Measurements from ENCODE around the gene PPP3R1. TPM values are rescaled to one million over a fixed set of nuclear protein-coding genes. Genes with fewer than 3 reads are reported as not detected.
A peak's percentile ranks its signal among the peaks of the same experiment; 100 is the strongest.

The PPP3R1 gene
- total RNA-seq, 1 donor from 2014 or later = 72.3 TPM

DNA sequence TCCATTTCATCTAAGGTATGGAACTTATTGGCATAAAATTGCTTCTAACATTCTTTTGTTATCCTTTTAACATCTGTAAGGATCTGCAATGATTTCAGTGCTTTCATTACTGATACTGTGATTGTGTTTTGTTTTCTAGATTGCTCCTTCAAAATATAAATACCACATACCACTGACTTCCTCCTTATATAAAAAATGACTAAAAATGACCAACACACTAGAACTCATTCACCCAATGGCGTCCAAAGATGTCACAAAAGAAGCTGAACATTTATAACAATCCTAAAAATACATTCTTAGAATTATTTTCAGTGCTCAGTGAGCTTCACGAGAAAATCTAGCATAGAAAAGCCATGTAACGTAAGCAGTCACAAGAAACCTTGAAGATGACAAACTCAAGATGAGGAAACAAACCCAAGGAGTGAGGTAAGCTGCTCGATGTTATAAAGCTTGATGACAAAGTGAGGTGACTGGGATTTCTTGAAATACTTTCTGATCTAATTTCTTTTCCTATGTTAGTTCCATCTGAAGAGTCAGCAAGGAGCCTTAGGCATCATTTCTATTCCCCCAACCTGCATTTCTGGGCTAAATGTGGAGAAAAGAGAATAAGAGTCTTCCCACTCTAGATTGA is 52.1 kb downstream of the PPP3R1 start:
- Mint-ChIP-seq H3K4me1 (ENCODE audit: low read depth) (peaks cover 17% of the 10 kb centered on the region), H3K4me3 (ENCODE audit: unreplicated experiment) (no peak overlapping the region), H3K27me3 (ENCODE audit: low read depth) (no peaks in the 10 kb centered on the region), H3K36me3 (ENCODE audit: low read depth) (no peaks in the 10 kb centered on the region), H3K27ac (ENCODE audit: unreplicated experiment) (peak overlapping the region; percentile 71), H3K9me3 (ENCODE audit: low read depth) (no peaks in the 10 kb centered on the region)
- DNase-seq (ENCODE audit: low spot score) = no peak
- TF ChIP-seq, protein P1, sequence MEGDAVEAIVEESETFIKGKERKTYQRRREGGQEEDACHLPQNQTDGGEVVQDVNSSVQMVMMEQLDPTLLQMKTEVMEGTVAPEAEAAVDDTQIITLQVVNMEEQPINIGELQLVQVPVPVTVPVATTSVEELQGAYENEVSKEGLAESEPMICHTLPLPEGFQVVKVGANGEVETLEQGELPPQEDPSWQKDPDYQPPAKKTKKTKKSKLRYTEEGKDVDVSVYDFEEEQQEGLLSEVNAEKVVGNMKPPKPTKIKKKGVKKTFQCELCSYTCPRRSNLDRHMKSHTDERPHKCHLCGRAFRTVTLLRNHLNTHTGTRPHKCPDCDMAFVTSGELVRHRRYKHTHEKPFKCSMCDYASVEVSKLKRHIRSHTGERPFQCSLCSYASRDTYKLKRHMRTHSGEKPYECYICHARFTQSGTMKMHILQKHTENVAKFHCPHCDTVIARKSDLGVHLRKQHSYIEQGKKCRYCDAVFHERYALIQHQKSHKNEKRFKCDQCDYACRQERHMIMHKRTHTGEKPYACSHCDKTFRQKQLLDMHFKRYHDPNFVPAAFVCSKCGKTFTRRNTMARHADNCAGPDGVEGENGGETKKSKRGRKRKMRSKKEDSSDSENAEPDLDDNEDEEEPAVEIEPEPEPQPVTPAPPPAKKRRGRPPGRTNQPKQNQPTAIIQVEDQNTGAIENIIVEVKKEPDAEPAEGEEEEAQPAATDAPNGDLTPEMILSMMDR (IDR thresholded peaks at IDR 0.05) = no peak

DNA sequence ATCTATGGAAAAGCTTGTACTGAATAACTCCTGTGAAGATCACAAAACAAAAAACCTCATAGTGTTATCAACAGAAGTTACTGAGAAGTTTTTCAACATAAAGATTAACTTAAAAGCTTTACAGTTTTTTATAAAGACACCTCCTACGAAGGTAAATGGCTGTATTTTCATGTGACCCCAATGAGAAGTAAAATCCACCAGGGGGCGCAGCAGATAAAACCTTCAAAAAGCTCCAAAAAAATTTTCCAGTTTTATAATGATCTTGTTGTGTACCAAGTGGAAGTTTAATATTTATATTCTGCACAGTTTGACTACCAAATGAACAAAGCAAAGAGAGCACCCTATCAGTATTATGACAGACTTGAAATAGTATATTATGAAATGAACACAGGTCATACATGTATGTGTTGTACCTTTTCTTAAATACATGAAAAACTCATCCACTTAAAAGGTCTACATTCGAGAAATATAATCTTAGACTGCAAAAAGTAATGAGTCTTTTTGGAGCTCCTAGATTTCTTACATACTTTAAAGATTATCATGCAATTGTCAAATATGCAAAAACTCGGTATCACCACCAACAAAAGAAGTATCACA is 56.1 kb downstream of the PPP3R1 start:
- Mint-ChIP-seq H3K27me3 (ENCODE audit: low read depth) (no peaks in the 10 kb centered on the region), H3K4me1 (ENCODE audit: low read depth) (peaks cover 40% of the 10 kb centered on the region), H3K27ac (ENCODE audit: unreplicated experiment) (no peak overlapping the region), H3K36me3 (ENCODE audit: low read depth) (no peaks in the 10 kb centered on the region), H3K9me3 (ENCODE audit: low read depth) (no peaks in the 10 kb centered on the region), H3K4me3 (ENCODE audit: unreplicated experiment) (no peak overlapping the region)
- no peak for DNase-seq (ENCODE audit: low spot score)
- TF ChIP-seq, protein P1 (IDR thresholded peaks at IDR 0.05) = peak; percentile 83

DNA sequence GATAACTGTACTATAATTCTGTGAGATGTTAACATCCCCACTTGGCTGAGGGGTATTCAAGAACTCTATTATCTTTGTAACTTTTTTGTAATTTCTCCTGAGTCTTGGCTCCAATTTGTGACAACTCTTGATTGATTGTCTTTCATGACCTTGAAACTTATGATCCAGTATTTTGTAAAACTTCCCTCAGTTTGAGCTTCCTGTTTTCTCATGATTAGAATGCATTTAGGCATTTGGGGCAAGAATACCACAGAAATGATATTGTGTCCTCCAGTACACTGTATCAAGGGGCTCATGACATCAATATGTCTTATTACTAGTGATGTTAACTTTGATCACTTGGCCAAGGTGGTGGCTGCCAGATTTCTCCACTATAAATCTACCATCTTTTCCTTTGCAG is 57.2 kb downstream of the PPP3R1 start:
- H3K36me3 Mint-ChIP-seq (ENCODE audit: low read depth) = no peaks in the 10 kb centered on the region
- H3K27me3 Mint-ChIP-seq (ENCODE audit: low read depth) = no peaks in the 10 kb centered on the region
- no peaks in the 10 kb centered on the region for H3K9me3 Mint-ChIP-seq (ENCODE audit: low read depth)
- no peak overlapping the region for H3K4me3 Mint-ChIP-seq (ENCODE audit: unreplicated experiment)
- TF ChIP-seq, protein P1 (IDR thresholded peaks at IDR 0.05) = no peak
- peaks cover 47% of the 10 kb centered on the region for H3K4me1 Mint-ChIP-seq (ENCODE audit: low read depth)
- peak overlapping the region; percentile 56 for H3K27ac Mint-ChIP-seq (ENCODE audit: unreplicated experiment)
- no peak for DNase-seq (ENCODE audit: low spot score)

DNA sequence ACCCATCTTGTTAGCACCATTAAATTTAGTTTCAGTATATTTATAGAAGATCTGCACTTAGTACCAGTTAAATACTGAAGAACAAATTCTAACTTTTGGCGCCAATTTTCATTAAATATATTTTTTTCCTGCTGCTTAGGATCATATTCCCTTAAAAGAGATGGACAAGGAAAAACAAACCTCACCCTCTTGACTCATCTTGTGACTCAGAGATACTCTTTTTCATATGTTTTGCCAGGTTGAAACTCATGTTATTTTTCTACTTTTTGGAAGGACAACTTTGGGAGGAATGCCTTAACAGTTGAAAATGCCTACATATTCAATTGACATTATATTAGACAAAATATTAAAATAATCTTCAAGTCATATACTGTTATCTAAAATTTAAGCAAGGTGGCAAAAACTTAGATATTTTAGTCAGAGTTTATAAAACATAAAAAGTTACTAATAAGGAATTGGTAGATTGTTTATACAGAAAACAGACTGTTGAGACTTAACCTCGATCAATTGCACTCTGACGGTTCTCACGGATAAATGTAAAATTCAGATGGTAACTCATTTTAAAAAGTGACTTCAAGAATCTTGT is 58.5 kb downstream of the PPP3R1 start:
- no peaks in the 10 kb centered on the region for H3K36me3 Mint-ChIP-seq (ENCODE audit: low read depth)
- no peaks in the 10 kb centered on the region for H3K27me3 Mint-ChIP-seq (ENCODE audit: low read depth)
- no peak overlapping the region for H3K4me3 Mint-ChIP-seq (ENCODE audit: unreplicated experiment)
- peak overlapping the region; percentile 75 for H3K27ac Mint-ChIP-seq (ENCODE audit: unreplicated experiment)
- peaks cover 51% of the 10 kb centered on the region for H3K4me1 Mint-ChIP-seq (ENCODE audit: low read depth)
- no peak for DNase-seq (ENCODE audit: low spot score)
- TF ChIP-seq, protein P1 (IDR thresholded peaks at IDR 0.05) = no peak
- H3K9me3 Mint-ChIP-seq (ENCODE audit: low read depth) = no peaks in the 10 kb centered on the region

DNA sequence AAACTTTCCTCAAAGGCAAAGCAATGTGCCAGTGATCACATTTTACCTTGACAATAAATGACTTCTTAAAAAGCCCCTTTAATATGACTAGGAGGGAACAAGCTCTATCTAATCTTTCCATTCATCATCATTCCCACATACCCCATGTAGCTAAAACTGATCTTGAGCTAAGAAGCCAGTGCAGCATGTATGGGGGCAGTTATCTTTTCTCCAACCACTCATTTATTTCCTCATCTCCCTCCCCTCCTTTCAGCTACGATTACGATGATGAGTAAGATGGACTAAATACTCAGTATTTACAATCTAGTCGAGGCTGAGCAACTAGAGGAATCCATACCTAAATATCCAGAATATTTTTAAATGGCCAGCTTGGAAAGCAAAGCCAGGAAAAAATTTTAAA is 59.2 kb downstream of the PPP3R1 start:
- Mint-ChIP-seq H3K4me1 (ENCODE audit: low read depth) (peaks cover 51% of the 10 kb centered on the region), H3K36me3 (ENCODE audit: low read depth) (no peaks in the 10 kb centered on the region), H3K9me3 (ENCODE audit: low read depth) (no peaks in the 10 kb centered on the region), H3K27ac (ENCODE audit: unreplicated experiment) (peak overlapping the region; percentile 75), H3K27me3 (ENCODE audit: low read depth) (no peaks in the 10 kb centered on the region), H3K4me3 (ENCODE audit: unreplicated experiment) (no peak overlapping the region)
- TF ChIP-seq, protein P1 (IDR thresholded peaks at IDR 0.05) = no peak
- no peak for DNase-seq (ENCODE audit: low spot score)

All from chondrocyte (in vitro differentiated cells).